WTC11 (cell line): ENCODE measurements around the gene DNAAF5. TPM values are rescaled to one million over a fixed set of nuclear protein-coding genes. Genes with fewer than 3 reads are reported as not detected.

ENCODE experiments used
- ATAC-seq: fragments of 200-7000 bp; cut with Tn5 transposase; 2 replicates; pipeline ENCODE4 v1.10.0; 2021; ENCODE audit warnings: mild to moderate bottlenecking, moderate library complexity
- CTCF ChIA-PET: fragments of 300-600 bp; sonication (Branson Sonifier 250); formaldehyde crosslinking; loops from one replicate; lab custom pipeline; 2021; ENCODE audit warnings: antibody characterized with exemption; lab: Charles Lee
- POLR2A ChIA-PET: fragments of 350-600 bp; sonication (Branson Sonifier 250); formaldehyde crosslinking; loops from one replicate; lab custom pipeline; 2021; ENCODE audit warnings: antibody characterized with exemption; lab: Charles Lee
- DNase-seq: peaks from one replicate; pipeline ENCODE4 v3.0.0; 2021; ENCODE audit warnings: low spot score
- H3K27ac Mint-ChIP-seq: 2 replicates; pipeline ENCODE4 v1.8.0; 2021; ENCODE audit warnings: mixed read lengths
- H3K27me3 Mint-ChIP-seq: 2 replicates; pipeline ENCODE4 v1.8.0; 2021; ENCODE audit warnings: low read depth, mild to moderate bottlenecking, moderate library complexity, mixed read lengths
- H3K36me3 Mint-ChIP-seq: 2 replicates; pipeline ENCODE4 v1.8.0; 2021; ENCODE audit warnings: mixed read lengths
- H3K4me1 Mint-ChIP-seq: 2 replicates; pipeline ENCODE4 v1.8.0; 2022; ENCODE audit warnings: mixed read lengths
- H3K4me3 Mint-ChIP-seq: 2 replicates; pipeline ENCODE4 v1.8.0; 2021; ENCODE audit warnings: mild to moderate bottlenecking, moderate library complexity, mixed read lengths
- H3K9me3 Mint-ChIP-seq: 2 replicates; pipeline ENCODE4 v1.8.0; 2021; ENCODE audit warnings: mixed read lengths
- ATF1 ChIP-seq: sonication (generic); formaldehyde crosslinking; IDR thresholded peaks from 2 replicates; pipeline ENCODE4 v1.8.1; 2023; ENCODE audit warnings: mild to moderate bottlenecking, moderate library complexity, missing genetic modification reagents
- ELF4 ChIP-seq: sonication (generic); formaldehyde crosslinking; IDR thresholded peaks from 2 replicates; pipeline ENCODE4 v1.8.1; 2022; ENCODE audit warnings: low read depth, mild to moderate bottlenecking, moderate library complexity, missing genetic modification reagents
- ESRRA ChIP-seq: sonication (generic); formaldehyde crosslinking; IDR thresholded peaks from 2 replicates; pipeline ENCODE4 v1.8.1; 2022; ENCODE audit warnings: mild to moderate bottlenecking, missing genetic modification reagents, borderline replicate concordance
- GTF2I ChIP-seq: fragments of 250-450 bp; sonication (Bioruptor Pico); conservative IDR thresholded peaks from 2 replicates; pipeline ENCODE4 v1.4.0; 2021; ENCODE audit warnings: mild to moderate bottlenecking
- IRF2 ChIP-seq: sonication (generic); formaldehyde crosslinking; IDR thresholded peaks from 2 replicates; pipeline ENCODE4 v1.8.0; 2022; ENCODE audit warnings: low read depth, missing genetic modification reagents, borderline replicate concordance
- KAT7 ChIP-seq: sonication (generic); formaldehyde crosslinking; IDR thresholded peaks from 2 replicates; pipeline ENCODE4 v1.8.1; 2023; ENCODE audit warnings: missing genetic modification reagents, mild to moderate bottlenecking, borderline replicate concordance
- NFE2L1 ChIP-seq: sonication (generic); formaldehyde crosslinking; IDR thresholded peaks from 2 replicates; pipeline ENCODE4 v1.8.1; 2023; ENCODE audit warnings: missing genetic modification reagents
- NR2C2 ChIP-seq: sonication (generic); formaldehyde crosslinking; IDR thresholded peaks from 2 replicates; pipeline ENCODE4 v1.8.0; 2022; ENCODE audit warnings: mild to moderate bottlenecking, missing genetic modification reagents
- PRRX2 ChIP-seq: fragments of 250-450 bp; sonication (Bioruptor Pico); IDR thresholded peaks from 2 replicates; pipeline ENCODE4 v1.8.0; 2021; ENCODE audit warnings: mild to moderate bottlenecking
- RELA ChIP-seq: sonication (generic); formaldehyde crosslinking; IDR thresholded peaks from 2 replicates; pipeline ENCODE4 v1.8.1; 2022; ENCODE audit warnings: missing genetic modification reagents, mild to moderate bottlenecking, borderline replicate concordance
- TEAD4 ChIP-seq: sonication (generic); formaldehyde crosslinking; IDR thresholded peaks from 2 replicates; pipeline ENCODE4 v1.8.0; 2022; ENCODE audit warnings: mild to moderate bottlenecking, missing genetic modification reagents
- ZBTB21 ChIP-seq: sonication (generic); formaldehyde crosslinking; IDR thresholded peaks from 2 replicates; pipeline ENCODE4 v1.8.1; 2023; ENCODE audit warnings: mild to moderate bottlenecking, missing genetic modification reagents, borderline replicate concordance
- ZNF423 ChIP-seq: fragments of 250-450 bp; sonication (Bioruptor Pico); IDR thresholded peaks from 2 replicates; pipeline ENCODE4 v2.1.2; 2022; ENCODE audit warnings: mild to moderate bottlenecking, moderate library complexity
- ZNF671 ChIP-seq: fragments of 250-450 bp; sonication (Bioruptor Pico); IDR thresholded peaks from 2 replicates; pipeline ENCODE4 v1.8.0; 2021; ENCODE audit warnings: mild to moderate bottlenecking
- total RNA-seq: library from RNA; stranded (reverse); gene quantifications from 3 replicates; pipeline ENCODE4 v1.2.3, GENCODE V29; 2021
- TF ChIP-seq, protein P1 (sequence below): fragments of 250-450 bp; sonication (Bioruptor Pico); IDR thresholded peaks from 2 replicates; pipeline ENCODE4 v1.8.0; 2021; ENCODE audit warnings: mild to moderate bottlenecking
- TF ChIP-seq, protein P2 (sequence below): sonication (generic); formaldehyde crosslinking; IDR thresholded peaks from 2 replicates; pipeline ENCODE4 v1.8.1; 2023; ENCODE audit warnings: mild to moderate bottlenecking, missing genetic modification reagents
- TF ChIP-seq, protein P3 (sequence below): sonication (generic); formaldehyde crosslinking; IDR thresholded peaks from 2 replicates; pipeline ENCODE4 v1.8.0; 2022; ENCODE audit warnings: mild to moderate bottlenecking, missing genetic modification reagents
- TF ChIP-seq, protein P4 (sequence below): fragments of 250-450 bp; sonication (Bioruptor Pico); IDR thresholded peaks from 2 replicates; pipeline ENCODE4 v2.1.2; 2022; ENCODE audit warnings: mild to moderate bottlenecking, moderate library complexity
- TF ChIP-seq, protein P5 (sequence below): sonication (generic); formaldehyde crosslinking; IDR thresholded peaks from 2 replicates; pipeline ENCODE4 v1.8.0; 2022; ENCODE audit warnings: mild to moderate bottlenecking, missing genetic modification reagents

Gene DNAAF5
- total RNA-seq, 1 experiment from 2014 or later = 62.2 TPM

DNA sequence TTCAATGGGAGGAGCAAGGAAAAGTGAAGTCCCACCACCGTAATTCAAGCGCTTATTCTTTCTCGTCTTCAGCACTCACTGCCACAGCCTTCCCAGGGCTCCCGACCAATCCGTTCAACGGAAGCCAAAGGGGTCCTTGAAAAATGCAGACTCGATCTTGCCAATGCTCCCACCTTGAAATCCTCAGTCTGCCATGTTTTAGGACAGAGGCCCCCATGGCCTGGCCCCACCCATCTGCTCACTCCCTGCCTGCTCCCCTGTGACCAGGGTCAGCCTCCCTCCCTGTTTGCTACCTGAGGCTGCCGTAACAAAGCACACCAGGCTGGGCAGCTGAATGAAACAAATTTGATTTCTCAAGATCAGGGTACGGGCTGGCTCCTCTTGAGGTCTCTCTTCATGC, 3.0 kb upstream of the DNAAF5 start:
- POLR2A ChIA-PET = no interaction called here
- no peak for DNase-seq
- Mint-ChIP-seq H3K27ac (no peak overlapping the region), H3K36me3 (peaks cover 65% of the 10 kb centered on the region), H3K4me3 (no peak overlapping the region), H3K27me3 (peaks cover 5% of the 10 kb centered on the region; the same call in 1 of the 2 replicates), H3K9me3 (peaks cover 56% of the 10 kb centered on the region), H3K4me1 (peaks cover 13% of the 10 kb centered on the region)
- no peak for ATAC-seq
- TF ChIP-seq, protein P1, sequence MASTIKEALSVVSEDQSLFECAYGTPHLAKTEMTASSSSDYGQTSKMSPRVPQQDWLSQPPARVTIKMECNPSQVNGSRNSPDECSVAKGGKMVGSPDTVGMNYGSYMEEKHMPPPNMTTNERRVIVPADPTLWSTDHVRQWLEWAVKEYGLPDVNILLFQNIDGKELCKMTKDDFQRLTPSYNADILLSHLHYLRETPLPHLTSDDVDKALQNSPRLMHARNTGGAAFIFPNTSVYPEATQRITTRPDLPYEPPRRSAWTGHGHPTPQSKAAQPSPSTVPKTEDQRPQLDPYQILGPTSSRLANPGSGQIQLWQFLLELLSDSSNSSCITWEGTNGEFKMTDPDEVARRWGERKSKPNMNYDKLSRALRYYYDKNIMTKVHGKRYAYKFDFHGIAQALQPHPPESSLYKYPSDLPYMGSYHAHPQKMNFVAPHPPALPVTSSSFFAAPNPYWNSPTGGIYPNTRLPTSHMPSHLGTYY (CRISPR knock-in tag) = no peak
- TF ChIP-seq, protein P2, sequence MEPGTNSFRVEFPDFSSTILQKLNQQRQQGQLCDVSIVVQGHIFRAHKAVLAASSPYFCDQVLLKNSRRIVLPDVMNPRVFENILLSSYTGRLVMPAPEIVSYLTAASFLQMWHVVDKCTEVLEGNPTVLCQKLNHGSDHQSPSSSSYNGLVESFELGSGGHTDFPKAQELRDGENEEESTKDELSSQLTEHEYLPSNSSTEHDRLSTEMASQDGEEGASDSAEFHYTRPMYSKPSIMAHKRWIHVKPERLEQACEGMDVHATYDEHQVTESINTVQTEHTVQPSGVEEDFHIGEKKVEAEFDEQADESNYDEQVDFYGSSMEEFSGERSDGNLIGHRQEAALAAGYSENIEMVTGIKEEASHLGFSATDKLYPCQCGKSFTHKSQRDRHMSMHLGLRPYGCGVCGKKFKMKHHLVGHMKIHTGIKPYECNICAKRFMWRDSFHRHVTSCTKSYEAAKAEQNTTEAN = no peak
- CTCF ChIA-PET = no interaction called here

DNA sequence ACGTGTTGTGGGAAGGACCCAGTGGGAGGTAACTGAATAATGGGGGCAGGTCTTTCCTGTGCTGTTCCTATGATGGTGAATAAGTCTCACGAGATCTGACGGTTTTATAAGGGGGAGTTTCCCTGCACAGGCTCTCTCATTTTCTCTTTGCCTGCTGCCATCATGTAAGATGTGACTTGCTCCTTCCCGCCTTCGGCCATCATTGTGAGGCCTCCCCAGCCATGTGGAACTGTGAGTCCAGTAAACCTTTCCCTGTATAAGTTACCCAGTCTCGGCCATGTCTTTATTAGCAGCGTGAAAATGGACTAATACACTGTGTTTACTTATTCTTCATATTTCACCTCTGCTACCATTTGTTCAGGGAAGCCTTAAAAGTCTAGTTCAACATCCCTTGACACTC, 2.2 kb upstream of the DNAAF5 start:
- Mint-ChIP-seq H3K36me3 (peaks cover 63% of the 10 kb centered on the region), H3K9me3 (peaks cover 54% of the 10 kb centered on the region), H3K27me3 (peaks cover 5% of the 10 kb centered on the region; the same call in 1 of the 2 replicates), H3K4me3 (no peak overlapping the region), H3K27ac (no peak overlapping the region), H3K4me1 (peaks cover 15% of the 10 kb centered on the region)
- ATAC-seq (no peak), DNase-seq (no peak)
- TF ChIP-seq, protein P3, sequence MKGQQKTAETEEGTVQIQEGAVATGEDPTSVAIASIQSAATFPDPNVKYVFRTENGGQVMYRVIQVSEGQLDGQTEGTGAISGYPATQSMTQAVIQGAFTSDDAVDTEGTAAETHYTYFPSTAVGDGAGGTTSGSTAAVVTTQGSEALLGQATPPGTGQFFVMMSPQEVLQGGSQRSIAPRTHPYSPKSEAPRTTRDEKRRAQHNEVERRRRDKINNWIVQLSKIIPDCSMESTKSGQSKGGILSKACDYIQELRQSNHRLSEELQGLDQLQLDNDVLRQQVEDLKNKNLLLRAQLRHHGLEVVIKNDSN (CRISPR knock-in tag) = no peak
- TF ChIP-seq, protein P4, sequence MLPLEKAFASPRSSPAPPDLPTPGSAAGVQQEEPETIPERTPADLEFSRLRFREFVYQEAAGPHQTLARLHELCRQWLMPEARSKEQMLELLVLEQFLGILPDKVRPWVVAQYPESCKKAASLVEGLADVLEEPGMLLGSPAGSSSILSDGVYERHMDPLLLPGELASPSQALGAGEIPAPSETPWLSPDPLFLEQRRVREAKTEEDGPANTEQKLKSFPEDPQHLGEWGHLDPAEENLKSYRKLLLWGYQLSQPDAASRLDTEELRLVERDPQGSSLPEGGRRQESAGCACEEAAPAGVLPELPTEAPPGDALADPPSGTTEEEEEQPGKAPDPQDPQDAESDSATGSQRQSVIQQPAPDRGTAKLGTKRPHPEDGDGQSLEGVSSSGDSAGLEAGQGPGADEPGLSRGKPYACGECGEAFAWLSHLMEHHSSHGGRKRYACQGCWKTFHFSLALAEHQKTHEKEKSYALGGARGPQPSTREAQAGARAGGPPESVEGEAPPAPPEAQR (CRISPR knock-in tag) = no peak
- TF ChIP-seq RELA (CRISPR knock-in tag) (no peak), ELF4 (CRISPR knock-in tag) (no peak), ZBTB21 (CRISPR knock-in tag) (no peak), PRRX2 (CRISPR knock-in tag) (no peak), ZNF423 (CRISPR knock-in tag) (no peak), ZNF671 (CRISPR knock-in tag) (no peak), TEAD4 (no peak)
- ChIA-PET CTCF (no interaction called here), POLR2A (no interaction called here)

DNA sequence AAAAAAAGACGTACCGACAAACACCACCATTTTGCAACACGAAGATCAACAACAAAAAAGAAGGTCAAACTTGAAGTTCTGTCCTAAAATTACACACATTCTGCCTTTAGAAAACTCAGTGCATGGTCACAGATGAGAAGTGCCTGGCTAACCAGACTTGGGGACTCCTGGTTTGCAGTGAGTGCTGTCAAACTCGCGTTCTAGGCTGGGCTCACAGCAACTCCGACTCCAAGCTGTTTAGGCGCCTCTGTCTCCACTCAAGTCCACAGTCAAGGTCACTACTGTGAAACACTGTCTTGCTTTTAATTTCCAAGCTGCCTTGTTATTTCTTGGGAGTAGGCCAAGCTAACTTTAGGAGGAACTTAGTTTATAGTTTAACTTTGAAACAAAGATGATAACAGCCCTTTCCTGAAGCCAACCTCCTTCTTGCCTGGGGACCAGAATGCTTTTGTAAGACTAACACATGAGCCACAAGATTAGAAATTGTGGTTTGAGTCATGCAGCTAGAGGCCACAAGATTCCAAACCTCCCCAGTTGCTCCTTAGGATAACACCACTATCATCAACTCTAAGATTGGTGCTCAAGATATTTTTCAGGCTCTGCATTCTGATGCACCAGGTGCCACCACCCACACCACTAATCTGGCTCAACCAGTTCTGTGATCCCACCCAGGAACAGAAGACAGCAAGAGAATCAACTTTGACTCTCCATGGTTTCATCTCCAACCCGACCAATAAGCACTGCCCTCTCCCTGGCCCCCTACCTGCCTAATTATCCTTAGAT, 1.1 kb upstream of the DNAAF5 start:
- no peak for TF ChIP-seq PRRX2 (CRISPR knock-in tag)
- TF ChIP-seq NR2C2 (CRISPR knock-in tag) = no peak
- TF ChIP-seq, protein P5, sequence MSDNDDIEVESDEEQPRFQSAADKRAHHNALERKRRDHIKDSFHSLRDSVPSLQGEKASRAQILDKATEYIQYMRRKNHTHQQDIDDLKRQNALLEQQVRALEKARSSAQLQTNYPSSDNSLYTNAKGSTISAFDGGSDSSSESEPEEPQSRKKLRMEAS (CRISPR knock-in tag) = no peak
- no peak for TF ChIP-seq NFE2L1 (CRISPR knock-in tag)
- no peak for TF ChIP-seq KAT7 (CRISPR knock-in tag)
- TF ChIP-seq ATF1 (CRISPR knock-in tag) = no peak
- no peak for TF ChIP-seq ESRRA (CRISPR knock-in tag)
- TF ChIP-seq IRF2 (CRISPR knock-in tag) = no peak
- TF ChIP-seq GTF2I (CRISPR knock-in tag) = no peak
- TF ChIP-seq RELA (CRISPR knock-in tag) = no peak
- H3K4me3 Mint-ChIP-seq = peak overlapping the region; percentile 62
- peaks cover 47% of the 10 kb centered on the region for H3K9me3 Mint-ChIP-seq
- ChIA-PET POLR2A (no interaction called here), CTCF (no interaction called here)
- no peak for ATAC-seq
- DNase-seq = no peak
- peaks cover 15% of the 10 kb centered on the region for H3K4me1 Mint-ChIP-seq
- no peak overlapping the region for H3K27ac Mint-ChIP-seq
- peaks cover 5% of the 10 kb centered on the region; the same call in 1 of the 2 replicates for H3K27me3 Mint-ChIP-seq
- H3K36me3 Mint-ChIP-seq = peaks cover 63% of the 10 kb centered on the region
